Brain microvascular endothelial cell (primary cell): ENCODE measurements around the gene AADAT.

Experiments used
- DNase-seq: peaks from one replicate; pipeline ENCODE4 v3.0.0-alpha.2; 2020
- H3K27ac ChIP-seq: fragments of 250-450 bp; sonication (Bioruptor Pico); 2 replicates; pipeline ENCODE4 v1.5.1; 2020; ENCODE audit warnings: mild to moderate bottlenecking, moderate library complexity
- H3K27me3 ChIP-seq: fragments of 250-450 bp; sonication (Bioruptor Pico); replicated peaks from 2 replicates; pipeline ENCODE4 v1.5.1; 2020; ENCODE audit warnings: mild to moderate bottlenecking
- H3K36me3 ChIP-seq: fragments of 250-450 bp; sonication (Bioruptor Pico); replicated peaks from 2 replicates; pipeline ENCODE4 v1.5.1; 2020; ENCODE audit warnings: mild to moderate bottlenecking
- H3K4me3 ChIP-seq: 2 replicates; pipeline ENCODE4 v1.5.1; 2011; ENCODE audit warnings: low read depth, mild to moderate bottlenecking, control low read depth, low read length, moderate library complexity
- in situ Hi-C: cut with HindIII; loops from 2 replicates; pipeline ENCODE4 v1.10.0; 2017; ENCODE audit warnings: low sequenced_read_pairs, low pct_ligation_motif_present
- TF ChIP-seq, protein P1 (sequence below): IDR thresholded peaks from 2 replicates; pipeline ENCODE4 v1.5.1; 2011; ENCODE audit warnings: low read depth, mild to moderate bottlenecking, moderate library complexity, low read length, control low read depth, inconsistent platforms; ENCODE audit errors: missing control alignments

The AADAT gene

DNA sequence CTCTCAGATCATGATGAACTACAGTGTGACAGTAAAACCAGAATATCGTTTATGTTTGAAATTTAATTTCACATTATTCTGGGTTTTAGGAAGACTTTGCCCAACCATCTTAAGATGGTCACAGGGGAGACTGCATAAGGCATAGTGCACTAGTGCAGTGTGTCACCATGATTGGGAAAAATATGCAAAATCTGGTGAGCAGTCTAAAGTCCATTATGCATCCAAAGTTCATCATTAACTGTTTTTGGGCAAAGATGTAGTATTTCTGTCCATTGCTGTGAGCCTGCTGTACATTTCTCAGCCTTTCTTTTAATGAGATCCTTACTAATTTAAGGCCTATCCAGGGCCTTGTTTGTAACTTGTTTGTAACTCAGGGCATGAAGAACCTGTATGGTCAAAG, 52.3 kb downstream of the AADAT start:
- Histone ChIP-seq H3K36me3 (no peaks in the 10 kb centered on the region), H3K27ac (no peak overlapping the region), H3K27me3 (no peaks in the 10 kb centered on the region), H3K4me3 (no peak overlapping the region)
- TF ChIP-seq, protein P1, sequence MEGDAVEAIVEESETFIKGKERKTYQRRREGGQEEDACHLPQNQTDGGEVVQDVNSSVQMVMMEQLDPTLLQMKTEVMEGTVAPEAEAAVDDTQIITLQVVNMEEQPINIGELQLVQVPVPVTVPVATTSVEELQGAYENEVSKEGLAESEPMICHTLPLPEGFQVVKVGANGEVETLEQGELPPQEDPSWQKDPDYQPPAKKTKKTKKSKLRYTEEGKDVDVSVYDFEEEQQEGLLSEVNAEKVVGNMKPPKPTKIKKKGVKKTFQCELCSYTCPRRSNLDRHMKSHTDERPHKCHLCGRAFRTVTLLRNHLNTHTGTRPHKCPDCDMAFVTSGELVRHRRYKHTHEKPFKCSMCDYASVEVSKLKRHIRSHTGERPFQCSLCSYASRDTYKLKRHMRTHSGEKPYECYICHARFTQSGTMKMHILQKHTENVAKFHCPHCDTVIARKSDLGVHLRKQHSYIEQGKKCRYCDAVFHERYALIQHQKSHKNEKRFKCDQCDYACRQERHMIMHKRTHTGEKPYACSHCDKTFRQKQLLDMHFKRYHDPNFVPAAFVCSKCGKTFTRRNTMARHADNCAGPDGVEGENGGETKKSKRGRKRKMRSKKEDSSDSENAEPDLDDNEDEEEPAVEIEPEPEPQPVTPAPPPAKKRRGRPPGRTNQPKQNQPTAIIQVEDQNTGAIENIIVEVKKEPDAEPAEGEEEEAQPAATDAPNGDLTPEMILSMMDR = no peak
- no peak for DNase-seq
- in situ Hi-C loops = loop anchor here (25.0 kb wide), 1 partner anchor 225 kb away; no protein-coding TSS in a partner anchor

DNA sequence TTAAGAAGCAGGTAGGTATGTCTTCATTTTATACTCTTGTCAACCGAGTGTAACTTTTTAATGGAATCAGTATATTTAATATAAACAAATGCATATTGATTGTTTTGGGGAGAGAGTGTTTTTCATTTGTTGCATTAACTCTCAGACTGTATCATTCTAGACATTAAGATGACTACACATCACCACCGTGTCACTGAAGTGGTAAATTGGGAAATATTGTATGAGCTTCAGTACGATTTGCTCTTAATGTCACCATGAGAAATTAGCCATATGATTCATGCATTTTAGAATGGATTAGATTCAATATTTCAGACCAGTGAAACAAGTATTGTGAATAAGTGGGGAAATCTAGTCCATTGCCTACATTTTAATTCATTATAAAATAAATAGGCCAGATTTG, 53.9 kb downstream of the AADAT start:
- Histone ChIP-seq H3K4me3 (no peak overlapping the region), H3K27me3 (no peaks in the 10 kb centered on the region), H3K27ac (no peak overlapping the region), H3K36me3 (no peaks in the 10 kb centered on the region)
- in situ Hi-C loops = loop anchor here (25.0 kb wide), 1 partner anchor 224 kb away; no protein-coding TSS in a partner anchor
- TF ChIP-seq, protein P1 = no peak
- DNase-seq = no peak

DNA sequence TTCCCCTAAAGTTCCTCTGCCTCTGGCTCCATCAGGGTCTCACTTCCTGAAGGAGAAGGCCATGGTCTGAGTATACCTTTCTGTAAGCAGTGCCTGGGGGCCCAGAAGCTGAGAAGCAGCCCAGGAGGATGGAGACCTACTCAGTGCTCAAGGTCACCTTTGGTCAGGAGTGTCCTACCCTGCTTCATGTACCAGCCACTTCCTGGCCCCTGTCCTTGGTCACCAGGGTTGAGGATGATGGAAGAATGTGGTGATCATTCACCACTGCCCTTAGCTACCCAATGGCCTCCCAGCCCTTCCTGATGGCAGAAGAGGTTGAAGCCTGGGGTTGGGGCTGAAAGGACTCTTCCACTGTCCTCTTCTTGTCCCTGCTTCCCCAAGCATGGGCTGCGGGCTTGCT, 54.5 kb downstream of the AADAT start:
- Histone ChIP-seq H3K36me3 (no peaks in the 10 kb centered on the region), H3K27ac (no peak overlapping the region), H3K27me3 (no peaks in the 10 kb centered on the region), H3K4me3 (no peak overlapping the region)
- TF ChIP-seq, protein P1 = no peak
- no peak for DNase-seq
- in situ Hi-C loops = loop anchor here (25.0 kb wide), 1 partner anchor 223 kb away; no protein-coding TSS in a partner anchor

DNA sequence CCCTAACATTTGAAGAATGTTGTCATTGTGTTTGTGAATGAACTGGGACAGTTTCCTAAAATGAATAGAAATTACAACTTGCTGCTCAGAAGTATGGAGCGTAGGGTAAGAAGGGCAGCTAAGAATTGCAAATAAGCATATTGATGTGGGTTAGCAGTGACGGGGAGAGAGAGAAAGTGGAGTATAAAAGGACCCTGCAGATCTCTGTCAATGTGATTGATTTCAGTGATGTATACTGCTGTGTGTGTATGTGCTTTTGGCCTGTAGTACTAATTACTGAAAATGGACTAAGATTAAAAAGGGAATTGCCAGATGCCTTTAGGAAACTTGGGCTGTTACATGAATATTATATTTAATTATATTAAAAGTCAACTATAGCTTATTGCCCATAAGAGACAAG, 55.8 kb downstream of the AADAT start:
- Histone ChIP-seq H3K36me3 (no peaks in the 10 kb centered on the region), H3K4me3 (no peak overlapping the region), H3K27ac (no peak overlapping the region), H3K27me3 (no peaks in the 10 kb centered on the region)
- in situ Hi-C loops = loop anchor here (25.0 kb wide), 1 partner anchor 222 kb away; no protein-coding TSS in a partner anchor
- DNase-seq = no peak
- TF ChIP-seq, protein P1 = no peak

DNA sequence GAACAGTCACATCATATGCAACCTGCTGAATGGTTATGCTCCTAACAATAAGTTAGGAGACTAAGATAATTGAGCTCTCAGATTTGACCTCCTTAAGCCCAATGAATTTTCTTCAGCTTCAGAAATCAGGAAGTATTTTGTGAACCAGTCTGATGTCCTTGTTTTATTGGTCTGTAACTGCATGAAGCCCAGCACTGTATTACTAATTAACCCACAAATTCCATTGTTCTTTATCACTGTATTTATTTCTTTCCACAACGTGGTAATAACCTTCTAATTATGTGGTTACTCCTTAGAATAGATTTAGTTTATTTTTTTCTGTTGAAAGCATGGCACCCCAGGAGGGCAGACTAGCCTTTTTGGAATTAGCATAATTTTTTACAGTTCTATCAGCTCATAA, 59.6 kb downstream of the AADAT start:
- Histone ChIP-seq H3K27ac (no peak overlapping the region), H3K4me3 (no peak overlapping the region)

More for the DNA sequence above, 59.6 kb downstream of the AADAT start:
- TF ChIP-seq, protein P1 = no peak
- no peaks in the 10 kb centered on the region for H3K36me3 ChIP-seq
- DNase-seq = no peak
- no peaks in the 10 kb centered on the region for H3K27me3 ChIP-seq
- in situ Hi-C loops = loop anchor here (25.0 kb wide), 1 partner anchor 218 kb away; no protein-coding TSS in a partner anchor
